ENCODE measurements around the gene CMSS1.

CMSS1 gene

DNA sequence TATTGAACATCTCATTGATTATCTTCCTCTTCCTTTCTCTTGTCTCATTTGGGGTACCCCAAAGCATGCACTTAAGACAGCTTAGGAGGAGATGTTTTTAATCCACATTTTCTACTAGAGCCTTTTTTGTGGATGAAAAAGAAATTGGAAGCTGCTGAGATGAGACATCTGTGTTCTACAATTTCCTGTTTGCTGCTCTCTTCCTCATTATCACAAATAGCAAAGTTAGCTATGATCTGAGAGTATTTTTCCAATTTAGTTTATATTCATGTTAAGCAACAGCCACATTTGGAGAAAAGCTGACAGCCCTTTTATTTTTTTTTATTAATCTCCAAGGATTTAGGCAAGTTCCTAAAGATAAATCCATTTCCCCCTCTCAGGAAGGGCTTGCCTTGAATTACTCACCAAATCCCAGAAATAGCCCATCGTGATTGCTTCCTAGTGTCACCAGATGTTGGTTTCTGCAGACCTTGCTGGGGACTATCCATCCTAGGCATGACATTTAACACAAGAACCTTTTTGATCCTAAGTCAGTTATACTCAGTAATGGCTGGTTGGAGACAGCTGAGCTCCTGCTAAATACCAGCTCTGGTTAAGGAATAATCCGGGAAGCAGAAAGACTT lies 367.4 kb downstream of the CMSS1 start:
- H3K36me3 Mint-ChIP-seq = peaks cover 16% of the 10 kb centered on the region
- H3K27ac Mint-ChIP-seq = no peak overlapping the region
- H3K4me1 Mint-ChIP-seq = no peaks in the 10 kb centered on the region
- H3K4me3 Mint-ChIP-seq = no peak overlapping the region
- peaks cover 1% of the 10 kb centered on the region for H3K27me3 Mint-ChIP-seq
- H3K9me3 Mint-ChIP-seq = no peaks in the 10 kb centered on the region

DNA sequence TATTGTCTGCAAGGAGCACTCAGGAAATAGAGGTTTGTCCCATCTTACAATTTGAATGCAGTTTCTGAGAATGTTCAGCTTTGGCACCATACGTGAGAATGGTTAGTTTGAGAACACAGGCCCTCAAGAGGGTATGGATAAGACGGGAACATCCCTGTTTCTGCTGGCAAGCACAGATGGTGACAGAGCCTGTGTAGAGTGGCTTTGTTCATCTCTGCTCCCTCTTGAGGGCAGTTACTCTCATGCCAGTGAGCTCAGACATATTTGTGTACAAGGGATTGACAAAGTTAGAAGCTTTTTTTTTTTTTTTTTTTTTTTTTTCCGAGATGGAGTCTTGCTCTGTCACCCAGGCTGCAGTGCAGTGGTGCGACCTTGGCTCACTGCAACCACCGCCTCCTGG lies 368.2 kb downstream of the CMSS1 start:
- no peaks in the 10 kb centered on the region for H3K4me1 Mint-ChIP-seq
- H3K27ac Mint-ChIP-seq = no peak overlapping the region
- H3K27me3 Mint-ChIP-seq = peaks cover 1% of the 10 kb centered on the region
- no peak overlapping the region for H3K4me3 Mint-ChIP-seq
- no peaks in the 10 kb centered on the region for H3K9me3 Mint-ChIP-seq
- peaks cover 11% of the 10 kb centered on the region for H3K36me3 Mint-ChIP-seq

DNA sequence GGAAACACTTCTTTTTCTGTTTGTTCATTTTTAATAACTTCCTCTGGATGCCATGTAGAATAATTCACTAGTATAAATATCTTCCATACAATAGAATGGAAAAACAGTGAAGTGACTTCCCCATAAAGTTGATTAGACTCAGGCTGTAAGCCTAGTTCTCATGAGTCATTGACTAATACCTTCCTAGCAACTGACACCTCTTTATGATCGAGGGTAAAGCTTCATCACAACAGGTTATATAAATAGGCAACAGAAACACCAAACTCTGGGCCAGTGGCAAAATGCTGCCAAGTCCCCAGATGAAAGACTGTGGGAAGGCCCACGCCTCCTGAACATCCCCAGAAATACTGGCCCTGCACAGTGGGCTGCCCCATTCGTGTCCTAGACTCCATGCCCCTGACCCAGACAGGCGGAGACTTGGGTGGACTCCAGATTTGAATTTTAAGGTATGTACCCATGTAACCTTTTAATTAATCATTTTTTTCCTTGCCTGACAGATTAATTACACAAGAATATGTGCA lies 371.8 kb downstream of the CMSS1 start:
- Mint-ChIP-seq H3K27me3 (peaks cover 1% of the 10 kb centered on the region), H3K36me3 (peaks cover 5% of the 10 kb centered on the region), H3K27ac (no peak overlapping the region), H3K4me1 (no peaks in the 10 kb centered on the region), H3K4me3 (no peak overlapping the region), H3K9me3 (no peaks in the 10 kb centered on the region)

DNA sequence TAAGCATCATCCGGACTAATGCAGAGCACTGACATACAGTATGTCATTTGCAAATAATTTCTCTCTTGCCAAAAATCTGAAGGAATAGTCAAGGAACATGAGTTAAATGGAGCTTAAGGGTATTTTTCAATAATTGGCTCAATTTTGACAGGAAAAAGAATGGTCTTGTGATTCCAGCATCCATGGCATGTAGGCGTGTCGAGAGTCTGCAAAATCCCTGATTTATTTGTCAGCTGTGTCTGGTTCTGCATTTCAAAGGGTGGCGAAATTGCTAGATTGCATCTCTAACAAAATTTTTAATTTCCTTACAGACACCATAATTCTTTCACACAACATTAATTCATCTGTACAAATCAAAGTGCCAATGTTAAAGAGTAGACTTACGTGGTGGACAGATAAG lies 377.7 kb downstream of the CMSS1 start:
- no peaks in the 10 kb centered on the region for H3K4me1 Mint-ChIP-seq
- no peak overlapping the region for H3K4me3 Mint-ChIP-seq
- H3K9me3 Mint-ChIP-seq = no peaks in the 10 kb centered on the region
- no peaks in the 10 kb centered on the region for H3K27me3 Mint-ChIP-seq
- H3K27ac Mint-ChIP-seq = no peak overlapping the region
- peaks cover 1% of the 10 kb centered on the region for H3K36me3 Mint-ChIP-seq

DNA sequence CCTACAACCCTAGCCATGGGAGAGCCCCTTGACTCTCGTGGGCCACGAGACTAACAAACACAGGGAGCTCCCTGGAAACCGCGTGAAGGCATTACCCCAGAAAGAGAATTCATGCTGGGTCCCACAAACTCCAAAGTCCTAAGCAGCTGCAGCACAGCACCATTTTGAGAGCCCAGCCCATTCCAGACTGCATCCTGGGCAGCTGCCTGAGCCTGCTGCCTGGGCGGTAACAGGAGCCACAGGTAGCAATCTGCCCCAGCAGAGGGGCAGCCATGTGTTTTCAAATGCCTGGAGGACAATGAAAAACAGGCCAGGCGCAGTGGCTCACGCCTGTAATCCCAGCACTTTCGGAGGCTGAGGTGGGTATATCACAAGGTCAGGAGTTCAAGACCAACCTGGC lies 380.2 kb downstream of the CMSS1 start:
- Mint-ChIP-seq H3K4me3 (no peak overlapping the region), H3K36me3 (peaks cover 1% of the 10 kb centered on the region), H3K27me3 (no peaks in the 10 kb centered on the region), H3K9me3 (no peaks in the 10 kb centered on the region), H3K27ac (no peak overlapping the region), H3K4me1 (no peaks in the 10 kb centered on the region)

DNA sequence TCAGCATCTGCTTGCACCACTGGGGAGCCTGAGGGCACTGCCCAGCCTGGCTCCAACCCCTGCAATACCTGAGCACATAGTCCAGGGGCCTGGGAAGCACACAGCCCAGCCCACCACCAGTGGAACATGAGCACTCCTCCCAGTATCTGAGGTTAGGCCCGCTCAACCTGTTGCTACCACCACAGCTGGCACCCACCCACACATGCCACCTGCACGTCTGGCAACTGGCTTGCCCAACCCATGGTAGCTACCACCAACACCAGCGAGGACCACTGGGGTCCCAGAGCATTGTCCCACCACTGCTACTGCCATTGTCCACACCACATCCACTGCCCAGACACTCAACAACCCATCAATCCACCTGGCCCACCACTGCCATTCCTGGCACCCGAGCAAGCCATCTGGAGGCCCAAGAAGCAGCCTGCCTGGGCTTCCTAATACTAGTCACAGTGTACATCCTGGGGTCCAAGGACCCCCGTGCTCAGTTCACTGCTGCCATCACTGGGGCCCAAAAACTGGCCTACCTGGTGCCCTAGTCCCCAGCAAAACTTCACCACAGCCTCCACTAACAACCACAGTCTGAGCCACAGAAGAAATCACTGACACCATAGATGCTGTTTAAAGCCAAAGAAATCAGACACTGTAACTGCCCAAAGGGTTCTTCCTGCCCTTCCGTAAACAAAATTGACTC lies 381.1 kb downstream of the CMSS1 start:
- H3K9me3 Mint-ChIP-seq = no peaks in the 10 kb centered on the region
- no peaks in the 10 kb centered on the region for H3K4me1 Mint-ChIP-seq
- peaks cover 1% of the 10 kb centered on the region for H3K36me3 Mint-ChIP-seq
- H3K27ac Mint-ChIP-seq = no peak overlapping the region
- no peaks in the 10 kb centered on the region for H3K27me3 Mint-ChIP-seq
- no peak overlapping the region for H3K4me3 Mint-ChIP-seq

DNA sequence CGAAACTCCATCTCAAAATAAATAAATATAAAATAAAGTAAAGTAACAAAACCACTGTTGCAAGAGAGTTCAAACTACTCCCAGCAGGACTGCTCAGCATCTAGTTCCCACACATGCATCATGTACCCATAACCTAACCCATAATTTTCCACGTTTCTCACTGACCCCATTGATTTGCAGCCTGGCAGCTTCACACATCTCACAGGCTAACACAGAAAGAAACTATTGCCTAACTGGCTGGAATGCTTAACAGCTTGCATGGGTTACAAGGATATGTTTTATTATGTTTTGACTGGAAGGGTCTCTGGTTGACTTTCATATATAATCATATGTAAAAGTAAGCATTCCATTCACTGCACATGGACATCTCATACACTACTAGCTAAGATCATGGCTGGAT lies 387.5 kb downstream of the CMSS1 start:
- H3K27me3 Mint-ChIP-seq = no peaks in the 10 kb centered on the region
- peaks cover 2% of the 10 kb centered on the region for H3K36me3 Mint-ChIP-seq
- no peaks in the 10 kb centered on the region for H3K9me3 Mint-ChIP-seq
- peaks cover 12% of the 10 kb centered on the region for H3K4me1 Mint-ChIP-seq
- no peak overlapping the region for H3K27ac Mint-ChIP-seq
- H3K4me3 Mint-ChIP-seq = no peak overlapping the region

DNA sequence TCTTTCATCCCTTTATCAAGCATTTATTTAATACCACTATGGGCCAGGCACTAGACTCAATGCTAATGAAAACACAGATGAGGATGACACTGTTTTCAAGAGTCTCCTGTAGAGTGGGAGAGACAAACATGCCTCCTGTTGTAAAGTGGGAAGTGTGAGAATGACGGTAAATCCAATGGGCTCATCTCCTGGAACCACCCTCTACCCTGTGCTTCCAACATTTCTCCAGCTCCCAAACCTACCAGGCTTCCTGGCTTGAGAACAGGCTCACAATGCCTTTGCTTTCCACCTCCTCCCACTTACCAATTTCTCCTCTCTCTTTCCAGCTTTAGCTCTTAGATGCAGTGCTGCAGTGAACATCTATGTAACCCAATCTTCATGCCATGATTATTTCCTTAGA lies 389.0 kb downstream of the CMSS1 start:
- no peaks in the 10 kb centered on the region for H3K9me3 Mint-ChIP-seq
- no peaks in the 10 kb centered on the region for H3K27me3 Mint-ChIP-seq
- H3K4me3 Mint-ChIP-seq = no peak overlapping the region
- peaks cover 4% of the 10 kb centered on the region for H3K36me3 Mint-ChIP-seq
- no peak overlapping the region for H3K27ac Mint-ChIP-seq
- peaks cover 23% of the 10 kb centered on the region for H3K4me1 Mint-ChIP-seq

DNA sequence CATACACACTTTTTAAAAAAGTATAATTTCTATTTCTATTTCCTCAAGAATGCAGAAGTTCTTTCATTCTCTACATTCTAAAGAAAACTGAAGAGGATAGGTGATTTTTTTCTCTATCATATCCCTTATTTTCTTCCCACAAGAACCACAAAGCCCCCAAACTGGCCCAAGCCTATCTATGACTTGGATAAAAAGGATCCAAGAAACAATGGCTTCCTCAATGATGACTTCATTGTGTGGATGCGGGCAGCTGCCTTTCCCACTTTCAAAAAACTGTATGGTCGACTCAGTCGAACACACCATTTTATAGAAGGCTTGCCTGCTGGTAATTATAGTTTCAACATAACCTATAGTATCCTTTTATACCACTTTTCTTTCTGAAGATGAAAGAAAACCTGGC lies 390.2 kb downstream of the CMSS1 start:
- H3K9me3 Mint-ChIP-seq = no peaks in the 10 kb centered on the region
- H3K4me1 Mint-ChIP-seq = peaks cover 23% of the 10 kb centered on the region
- no peaks in the 10 kb centered on the region for H3K27me3 Mint-ChIP-seq
- no peak overlapping the region for H3K27ac Mint-ChIP-seq
- H3K4me3 Mint-ChIP-seq = no peak overlapping the region
- H3K36me3 Mint-ChIP-seq = peaks cover 4% of the 10 kb centered on the region

DNA sequence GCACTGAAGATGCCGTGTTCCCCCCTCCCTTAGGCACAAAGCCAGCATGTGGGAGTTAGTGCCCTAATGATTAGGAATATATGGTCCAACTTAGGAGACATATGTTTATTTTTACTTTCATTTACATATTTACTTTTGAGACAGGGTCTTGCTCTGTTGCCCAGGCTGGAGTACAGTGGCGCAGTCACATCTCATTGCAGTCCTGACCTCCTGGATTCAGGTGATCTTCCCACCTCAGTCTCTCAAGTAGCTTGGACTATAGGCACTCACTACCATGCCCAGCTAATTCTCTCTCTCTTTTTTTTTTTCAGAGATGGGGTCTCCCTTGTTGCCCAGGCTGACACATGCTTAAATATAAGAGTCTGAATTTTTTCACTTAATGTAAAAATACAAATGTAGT lies 391.5 kb downstream of the CMSS1 start:
- H3K36me3 Mint-ChIP-seq = peaks cover 4% of the 10 kb centered on the region
- no peak overlapping the region for H3K27ac Mint-ChIP-seq
- H3K27me3 Mint-ChIP-seq = no peaks in the 10 kb centered on the region
- H3K4me3 Mint-ChIP-seq = no peak overlapping the region
- H3K4me1 Mint-ChIP-seq = peaks cover 23% of the 10 kb centered on the region
- no peaks in the 10 kb centered on the region for H3K9me3 Mint-ChIP-seq

DNA sequence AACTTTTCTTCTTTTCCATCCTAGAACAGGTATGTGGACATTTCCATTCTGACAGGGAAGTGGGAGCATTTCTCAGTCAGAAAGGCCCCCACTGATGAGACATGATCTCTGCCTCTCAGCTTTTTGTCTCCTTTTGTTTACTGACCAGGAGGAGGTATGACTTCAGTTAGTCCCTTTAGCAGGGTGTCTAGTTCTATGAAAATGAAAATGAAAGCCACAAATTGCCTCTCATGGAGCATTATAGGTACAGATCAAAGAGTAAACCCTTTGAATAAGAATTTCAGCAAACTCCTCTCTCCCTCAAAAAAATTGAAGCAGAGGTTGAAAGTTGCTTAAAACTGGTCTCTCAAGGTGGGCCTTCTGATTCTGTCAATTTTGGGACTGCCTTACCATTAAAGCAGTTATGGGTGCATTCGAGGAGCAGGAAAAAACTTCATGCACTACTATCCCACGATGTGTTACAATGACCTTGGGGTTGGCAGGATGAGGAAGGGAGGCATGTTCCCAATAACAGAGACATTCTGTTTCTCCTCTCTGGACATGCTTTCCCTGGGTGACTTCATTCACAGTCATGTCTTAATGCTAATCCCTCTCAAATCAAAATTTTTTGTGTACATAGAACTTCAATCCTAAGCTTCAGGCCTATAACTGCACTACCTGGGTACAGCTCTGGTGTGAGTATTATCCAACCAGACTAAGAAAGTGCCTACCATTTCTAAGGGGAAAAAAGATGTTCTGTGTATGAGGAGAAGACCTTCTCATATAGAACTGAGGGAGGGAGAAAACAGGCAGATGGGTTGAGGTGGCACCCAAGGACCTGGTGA lies 392.5 kb downstream of the CMSS1 start:
- Mint-ChIP-seq H3K27ac (peak overlapping the region; percentile 53), H3K9me3 (no peaks in the 10 kb centered on the region)

DNA sequence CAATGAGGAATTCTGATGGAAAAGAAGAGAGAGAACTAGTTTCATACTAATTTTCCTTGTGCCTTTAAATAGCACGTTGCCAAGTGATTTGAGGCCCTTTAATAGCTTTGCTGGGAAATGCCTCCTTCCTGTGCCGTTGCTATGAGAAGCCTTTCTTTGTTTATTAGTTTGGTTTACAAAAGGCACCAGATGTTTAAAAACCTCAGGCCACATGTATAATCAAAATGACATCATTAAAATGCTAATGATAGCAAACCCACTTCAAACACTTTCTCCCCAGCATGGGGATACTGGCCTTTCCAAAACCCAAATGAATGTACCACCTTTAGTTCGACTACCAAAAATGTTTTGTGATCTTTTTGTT lies 393.1 kb downstream of the CMSS1 start:
- Mint-ChIP-seq H3K9me3 (no peaks in the 10 kb centered on the region), H3K4me1 (peaks cover 23% of the 10 kb centered on the region), H3K4me3 (no peak overlapping the region), H3K36me3 (peaks cover 4% of the 10 kb centered on the region), H3K27me3 (peaks cover 1% of the 10 kb centered on the region), H3K27ac (peak overlapping the region; percentile 53)

More for the DNA sequence above, 392.5 kb downstream of the CMSS1 start:
- Mint-ChIP-seq H3K4me1 (peaks cover 23% of the 10 kb centered on the region), H3K36me3 (peaks cover 4% of the 10 kb centered on the region), H3K27me3 (peaks cover 1% of the 10 kb centered on the region), H3K4me3 (peak overlapping the region; percentile 60)

DNA sequence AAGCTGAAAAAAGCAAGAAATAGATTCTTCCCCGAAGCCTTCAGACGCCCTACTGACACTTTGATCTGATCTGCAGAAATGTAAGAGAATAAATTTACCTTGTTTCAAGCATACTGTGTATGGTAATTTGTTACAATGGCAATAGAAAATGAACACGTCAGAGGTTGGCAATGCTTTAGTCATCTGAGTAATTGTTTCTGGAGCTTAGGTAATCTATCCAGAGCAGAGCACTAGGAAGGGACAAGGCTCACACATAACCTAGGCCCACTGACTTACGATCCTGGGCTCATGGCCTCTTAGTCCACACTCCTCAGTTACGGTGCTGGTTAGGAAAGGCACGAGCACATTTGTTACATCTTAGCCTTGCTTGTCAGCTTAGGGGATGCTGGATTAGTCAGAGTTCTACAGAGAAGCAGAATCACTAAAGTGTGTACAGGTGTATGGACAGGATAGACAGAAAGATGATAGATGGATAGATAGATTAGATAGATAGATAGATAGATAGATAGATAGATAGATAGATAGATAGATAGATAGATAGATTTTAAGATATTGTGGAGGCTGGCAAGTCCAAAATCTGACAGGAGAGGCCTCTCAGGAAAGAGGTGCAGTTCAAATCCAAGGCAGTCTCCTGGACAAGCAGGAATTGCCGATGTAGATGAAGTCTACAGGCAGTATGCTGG lies 396.4 kb downstream of the CMSS1 start:
- peaks cover 5% of the 10 kb centered on the region for H3K9me3 Mint-ChIP-seq
- H3K27me3 Mint-ChIP-seq = peaks cover 7% of the 10 kb centered on the region
- H3K4me3 Mint-ChIP-seq = no peak overlapping the region
- H3K36me3 Mint-ChIP-seq = peaks cover 3% of the 10 kb centered on the region
- no peak overlapping the region for H3K27ac Mint-ChIP-seq
- peaks cover 18% of the 10 kb centered on the region for H3K4me1 Mint-ChIP-seq

DNA sequence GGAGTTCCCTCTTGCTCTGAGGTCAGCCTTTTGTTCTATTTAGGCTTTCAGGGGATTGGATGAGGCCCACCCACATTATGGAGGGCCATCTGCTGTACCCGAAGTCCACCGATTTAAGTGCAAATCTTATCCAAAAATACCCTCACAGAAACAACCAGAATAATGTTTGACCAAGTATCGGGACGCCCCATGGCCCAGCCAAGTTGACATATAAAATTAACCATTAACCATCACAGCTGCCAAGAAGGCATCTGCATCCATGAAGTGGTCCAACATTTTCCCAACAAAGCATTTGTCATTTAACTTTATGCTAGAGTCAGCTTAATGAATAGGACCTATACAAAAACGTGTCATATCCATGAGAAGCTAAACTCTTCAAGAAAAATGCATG lies 396.9 kb downstream of the CMSS1 start:
- Mint-ChIP-seq H3K27ac (no peak overlapping the region), H3K4me3 (no peak overlapping the region), H3K36me3 (peaks cover 3% of the 10 kb centered on the region), H3K27me3 (peaks cover 9% of the 10 kb centered on the region), H3K9me3 (peaks cover 5% of the 10 kb centered on the region), H3K4me1 (peaks cover 16% of the 10 kb centered on the region)

DNA sequence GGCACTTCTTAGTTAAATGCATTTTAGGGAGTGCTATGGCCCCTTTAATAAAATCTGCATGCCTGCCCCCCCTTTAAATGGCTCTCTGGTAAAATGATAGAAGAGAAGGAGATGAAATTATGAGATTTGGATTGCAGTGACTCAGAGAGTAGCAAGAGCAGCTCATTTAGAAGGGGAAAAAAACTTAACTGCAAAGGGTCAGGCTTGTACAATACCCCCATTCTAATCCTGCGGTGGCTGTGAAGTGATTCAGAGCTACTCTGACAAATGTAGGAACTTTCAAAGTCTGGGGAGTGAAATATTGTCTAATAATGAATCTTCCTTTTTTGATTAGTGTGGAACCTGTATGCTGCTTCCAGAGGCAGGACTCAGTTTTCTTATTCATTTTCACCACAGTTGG lies 399.1 kb downstream of the CMSS1 start:
- Mint-ChIP-seq H3K4me1 (no peaks in the 10 kb centered on the region), H3K27ac (no peak overlapping the region), H3K4me3 (no peak overlapping the region), H3K27me3 (peaks cover 13% of the 10 kb centered on the region), H3K36me3 (peaks cover under 1% of the 10 kb centered on the region), H3K9me3 (peaks cover 5% of the 10 kb centered on the region)

All from activated naive CD4-positive, alpha-beta T cell treated with anti-CD3 and anti-CD28 coated beads, Interleukin-2, amount 50 U/mL, for 24 hours (primary cell).